Body of pancreas (tissue), 4 donors: ENCODE results near the gene COL5A1.

Source experiments
- CTCF ChIP-seq, 7 experiments: fragments of 450-650 bp in 4 of 7; fragments of 200-600 bp in 3 of 7; sonication (generic) in 3 of 7; IDR thresholded peaks; one replicate each; pipeline ENCODE4 v1.5.1; 2016 to 2019; ENCODE audit warnings: antibody characterized with exemption in 7 of 7
- POLR2A ChIP-seq, 3 donors: fragments of 450-650 bp; IDR thresholded peaks; one replicate each; pipeline ENCODE4 v1.6.1; 2016; ENCODE audit warnings: antibody characterized with exemption in 3 of 3, mild to moderate bottlenecking in 2 of 3

- TF ChIP-seq CTCF (IDR thresholded peaks at IDR 0.05) (no peak), POLR2A (IDR thresholded peaks at IDR 0.05) (no peak)
Observed at GRCh38 chr9:134682651-134683364, 41.2 kb downstream of the COL5A1 start.
